ENCODE measurements around the gene GPR78.
"Not testable (repeated sequence)": the region's sequence is repeated elsewhere in the genome, so short reads cannot be mapped to it uniquely, and the experiment has no call there.

The GPR78 gene

GRCh38 chr4:8618421-8618820 lies 38.2 kb downstream of the GPR78 start:
- DNase-seq (ENCODE audit: insufficient read length, low spot score) (no peak), FAIRE-seq (no peak)
- no peak for TF ChIP-seq CTCF (IDR thresholded peaks at IDR 0.05; ENCODE audit: insufficient read depth, missing control alignments)

GRCh38 chr4:8618961-8619720 lies 38.9 kb downstream of the GPR78 start:
- FAIRE-seq (no peak), DNase-seq (ENCODE audit: insufficient read length, low spot score) (no peak)
- no peak for TF ChIP-seq CTCF (IDR thresholded peaks at IDR 0.05; ENCODE audit: insufficient read depth, missing control alignments)

- DNase-seq (ENCODE audit: insufficient read length, low spot score); FAIRE-seq: not testable (repeated sequence)
Observed at GRCh38 chr4:8621135-8621534, 40.9 kb downstream of the GPR78 start.

GRCh38 chr4:8624601-8625272 lies 44.5 kb downstream of the GPR78 start:
- not testable (repeated sequence) for FAIRE-seq; DNase-seq (ENCODE audit: insufficient read length, low spot score)

GRCh38 chr4:8630240-8630905 lies 50.2 kb downstream of the GPR78 start:
- not testable (repeated sequence) for DNase-seq (ENCODE audit: insufficient read length, low spot score); FAIRE-seq

- not testable (repeated sequence) for FAIRE-seq; DNase-seq (ENCODE audit: insufficient read length, low spot score)
Observed at GRCh38 chr4:8631896-8632295, 51.7 kb downstream of the GPR78 start.

- not testable (repeated sequence) for FAIRE-seq; DNase-seq (ENCODE audit: insufficient read length, low spot score)
Observed at GRCh38 chr4:8634773-8635172, 54.6 kb downstream of the GPR78 start.

- not testable (repeated sequence) for DNase-seq (ENCODE audit: insufficient read length, low spot score); FAIRE-seq
Observed at GRCh38 chr4:8635897-8636554, 55.8 kb downstream of the GPR78 start.
